Naive thymus-derived CD4-positive, alpha-beta T cell (primary cell): ENCODE data around the gene ATRIP. TPM values are rescaled to one million over a fixed set of nuclear protein-coding genes. Genes with fewer than 3 reads are reported as not detected.

Experiments
- ATAC-seq: fragments of 150-1000 bp; cut with Tn5 transposase; 2 replicates; pipeline ENCODE4 v1.10.0; 2021; ENCODE audit warnings: mild to moderate bottlenecking, moderate library complexity
- CTCF ChIA-PET: fragments of 350-600 bp; sonication (Branson Sonifier 250); formaldehyde crosslinking; loops from one replicate; lab custom pipeline; 2021; ENCODE audit warnings: antibody characterized with exemption; lab: Charles Lee
- POLR2A ChIA-PET: fragments of 350-600 bp; sonication (Branson Sonifier 250); formaldehyde crosslinking; loops from one replicate; lab custom pipeline; 2021; ENCODE audit warnings: antibody characterized with exemption, inconsistent platforms; lab: Charles Lee
- DNase-seq, 9 donors: peaks; one replicate each; pipeline versions ENCODE4 v3.0.0 to v3.0.0-alpha.2; 2020 to 2022; ENCODE audit warnings: mixed read lengths in 1 of 9
- H3K27ac ChIP-seq: one replicate; pipeline ENCODE4 v1.7.0; 2013; ENCODE audit warnings: mild to moderate bottlenecking, low read depth, low read length, moderate library complexity
- H3K27me3 ChIP-seq, 2 donors: one replicate each; pipeline ENCODE4 v1.7.0; 2013; ENCODE audit warnings: low read length in 2 of 2, mild to moderate bottlenecking in 2 of 2, moderate library complexity in 2 of 2; ENCODE audit not compliant: control insufficient read depth in 2 of 2, insufficient read depth in 2 of 2
- H3K36me3 ChIP-seq, 3 experiments: 1 replicate in 2 of 3; 2 replicates in 1 of 3; pipeline ENCODE4 v1.7.0; 2013; ENCODE audit warnings: low read length in 3 of 3, mild to moderate bottlenecking in 3 of 3, moderate library complexity in 1 of 3; ENCODE audit not compliant: insufficient read depth in 3 of 3, control insufficient read depth in 2 of 3
- H3K4me1 ChIP-seq, 2 donors: one replicate each; pipeline ENCODE4 v1.7.0; 2013; ENCODE audit warnings: low read length in 2 of 2, mild to moderate bottlenecking in 2 of 2, moderate library complexity in 1 of 2; ENCODE audit not compliant: control insufficient read depth in 2 of 2, insufficient read depth in 2 of 2
- H3K4me3 ChIP-seq: 2 replicates; pipeline ENCODE4 v1.7.0; 2013; ENCODE audit warnings: mild to moderate bottlenecking, low read length
- H3K9me3 ChIP-seq, 3 experiments: 1 replicate in 2 of 3; 2 replicates in 1 of 3; pipeline ENCODE4 v1.7.0; 2013; ENCODE audit warnings: low read length in 3 of 3; ENCODE audit not compliant: control insufficient read depth in 2 of 3
- H3K27ac Mint-ChIP-seq, 9 donors: one replicate each; pipeline ENCODE4 v1.8.0; 2020 to 2022; ENCODE audit warnings: mixed read lengths in 9 of 9, mild to moderate bottlenecking in 8 of 9, moderate library complexity in 5 of 9, inconsistent platforms in 2 of 9
- H3K27me3 Mint-ChIP-seq, 5 donors: one replicate each; pipeline ENCODE4 v1.8.0; 2021 to 2022; ENCODE audit warnings: mixed read lengths in 5 of 5, mild to moderate bottlenecking in 1 of 5
- H3K36me3 Mint-ChIP-seq, 5 donors: one replicate each; pipeline ENCODE4 v1.8.0; 2020 to 2022; ENCODE audit warnings: mixed read lengths in 5 of 5, mild to moderate bottlenecking in 3 of 5, inconsistent platforms in 1 of 5
- H3K4me1 Mint-ChIP-seq, 7 donors: one replicate each; pipeline ENCODE4 v1.8.0; 2020 to 2022; ENCODE audit warnings: mixed read lengths in 7 of 7, mild to moderate bottlenecking in 3 of 7, inconsistent platforms in 1 of 7
- H3K4me3 Mint-ChIP-seq, 10 donors: one replicate each; pipeline ENCODE4 v1.8.0; 2020 to 2022; ENCODE audit warnings: mild to moderate bottlenecking in 10 of 10, mixed read lengths in 10 of 10, moderate library complexity in 6 of 10, inconsistent platforms in 2 of 10
- H3K9me3 Mint-ChIP-seq, 11 donors: one replicate each; pipeline ENCODE4 v1.8.0; 2020 to 2022; ENCODE audit warnings: mixed read lengths in 11 of 11, mild to moderate bottlenecking in 4 of 11, inconsistent platforms in 1 of 11, moderate library complexity in 1 of 11
- intact Hi-C, 2 donors: fragments of 100-400 bp; cut with micrococcal nuclease; formaldehyde crosslinking; loops; one replicate each; pipeline ENCODE4 v1.15.1; 2023
- polyA plus RNA-seq, 2 donors: library from polyadenylated mRNA; unstranded; fragments of 300-500 nt; fragmentation: Illumina TruSeq; gene quantifications; one replicate each; pipeline ENCODE4 v1.2.3, GENCODE V29; 2021
- total RNA-seq, 6 experiments: library from RNA in 5 of 6; stranded (reverse) in 5 of 6; gene quantifications; 1 replicate in 5 of 6; 2 replicates in 1 of 6; pipeline ENCODE4 v1.2.3 and lab custom pipeline; 2021 to 2026

Gene ATRIP
- total and polyA plus RNA-seq, 7 experiments from 2014 or later: 7.9 to 16.2 (median 12.5) TPM

- Histone ChIP-seq H3K4me1 (peaks cover 30 to 33% of the 10 kb centered on the region in 2 donors), H3K27ac (no peak overlapping the region), H3K36me3 (peaks cover 5 to 47% (median 10%) of the 10 kb centered on the region in 3 experiments), H3K9me3 (no peaks in the 10 kb centered on the region), H3K27me3 (no peaks in the 10 kb centered on the region), H3K4me3 (no peak overlapping the region)
- intact Hi-C loops: no loop called here
- Mint-ChIP-seq H3K4me1 (peaks cover 16 to 44% (median 38%) of the 10 kb centered on the region in 7 donors), H3K27me3 (no peaks in the 10 kb centered on the region), H3K9me3 (no peaks in the 10 kb centered on the region), H3K27ac (peak overlapping the region in 1 of 9 donors; percentile 56), H3K36me3 (peaks cover 0 to 30% (median 7%) of the 10 kb centered on the region in 5 donors), H3K4me3 (no peak overlapping the region)
- ATAC-seq (no peak), DNase-seq (no peak)
- ChIA-PET CTCF (interaction anchor here (1.2 to 1.7 kb wide), 3 partner anchors 10 to 84 kb away, joined by 3 to 9 read pairs (median 5); no protein-coding TSS in a partner anchor), POLR2A (interaction anchor here (0.5 to 1.6 kb wide), 6 partner anchors 9 to 40 kb away, joined by 3 to 5 read pairs (median 3); partner anchors contain the start of genes ATRIP and SHISA5)
Measured at GRCh38 chr3:48463703-48464102, 17.2 kb downstream of the ATRIP start.

- peaks cover 22 to 55% (median 49%) of the 10 kb centered on the region in 7 donors for H3K4me1 Mint-ChIP-seq
- CTCF ChIA-PET: interaction anchor here (0.8 to 2.2 kb wide), 4 partner anchors 9 to 29 kb away, joined by 3 to 11 read pairs (median 7); no protein-coding TSS in a partner anchor
- intact Hi-C loops: loop anchor here in 1 of 2 donors (5.0 kb wide), 1 partner anchor 83 kb away; no protein-coding TSS in a partner anchor
- Histone ChIP-seq H3K27me3 (no peaks in the 10 kb centered on the region), H3K9me3 (no peaks in the 10 kb centered on the region), H3K27ac (peak overlapping the region; percentile 95), H3K4me1 (peaks cover 31 to 43% of the 10 kb centered on the region in 2 donors), H3K4me3 (no peak overlapping the region), H3K36me3 (peaks cover 5 to 47% (median 7%) of the 10 kb centered on the region in 3 experiments)
- ATAC-seq (no peak), DNase-seq (no peak)
- H3K4me3 Mint-ChIP-seq: peak overlapping the region in 6 of 10 donors; percentile 7 to 94 (median 90)
- H3K27me3 Mint-ChIP-seq: no peaks in the 10 kb centered on the region
- H3K27ac Mint-ChIP-seq: peak overlapping the region in 7 of 9 donors; percentile 89 to 99 (median 95)
- no peaks in the 10 kb centered on the region for H3K9me3 Mint-ChIP-seq
- POLR2A ChIA-PET: interaction anchor here (0.6 to 2.5 kb wide), 4 partner anchors 19 to 27 kb away, joined by 3 to 13 read pairs (median 4); partner anchors contain the start of gene ATRIP
- peaks cover 0 to 38% (median 7%) of the 10 kb centered on the region in 5 donors for H3K36me3 Mint-ChIP-seq
Measured at GRCh38 chr3:48464713-48465221, 18.2 kb downstream of the ATRIP start.

GRCh38 chr3:48465237-48465530 is 18.6 kb downstream of the ATRIP start:
- ChIA-PET CTCF (interaction anchor here (0.6 to 2.2 kb wide), 3 partner anchors 14 to 45 kb away, joined by 3 to 11 read pairs (median 6); no protein-coding TSS in a partner anchor), POLR2A (interaction anchor here (0.5 to 2.5 kb wide), 6 partner anchors 9 to 223 kb away, joined by 3 to 14 read pairs (median 4); partner anchors contain the start of gene ATRIP)
- DNase-seq: no peak
- Histone ChIP-seq H3K36me3 (peaks cover 3 to 47% (median 5%) of the 10 kb centered on the region in 3 experiments), H3K4me1 (peaks cover 35 to 47% of the 10 kb centered on the region in 2 donors), H3K27me3 (no peaks in the 10 kb centered on the region), H3K4me3 (no peak overlapping the region), H3K27ac (peak overlapping the region; percentile 95), H3K9me3 (no peaks in the 10 kb centered on the region)
- Mint-ChIP-seq H3K4me3 (peak overlapping the region; percentile 87 to 98 (median 91)), H3K36me3 (peaks cover 0 to 41% (median 10%) of the 10 kb centered on the region in 5 donors), H3K4me1 (peaks cover 26 to 59% (median 53%) of the 10 kb centered on the region in 7 donors), H3K27ac (peak overlapping the region; percentile 89 to 99 (median 95)), H3K27me3 (no peaks in the 10 kb centered on the region), H3K9me3 (no peaks in the 10 kb centered on the region)
- ATAC-seq: no peak
- intact Hi-C loops: loop anchor here in 1 of 2 donors (5.0 kb wide), 1 partner anchor 82 kb away; no protein-coding TSS in a partner anchor

- peaks cover 25 to 62% (median 57%) of the 10 kb centered on the region in 7 donors for H3K4me1 Mint-ChIP-seq
- Histone ChIP-seq H3K36me3 (peaks cover 0 to 43% (median 5%) of the 10 kb centered on the region in 3 experiments), H3K4me1 (peaks cover 41 to 53% of the 10 kb centered on the region in 2 donors), H3K27me3 (no peaks in the 10 kb centered on the region), H3K4me3 (peak overlapping the region; percentile 87), H3K27ac (peak overlapping the region; percentile 95), H3K9me3 (no peaks in the 10 kb centered on the region)
- ChIA-PET POLR2A (interaction anchor here (0.5 to 3.3 kb wide), 16 partner anchors 9 to 251 kb away, joined by 3 to 29 read pairs (median 6); partner anchors contain the start of genes ATRIP, CCDC51, IP6K2 and PFKFB4), CTCF (interaction anchor here (0.6 to 2.2 kb wide), 5 partner anchors 14 to 77 kb away, joined by 3 to 11 read pairs (median 5); no protein-coding TSS in a partner anchor)
- peak overlapping the region; percentile 89 to 99 (median 95) for H3K27ac Mint-ChIP-seq
- H3K9me3 Mint-ChIP-seq: no peaks in the 10 kb centered on the region
- H3K27me3 Mint-ChIP-seq: no peaks in the 10 kb centered on the region
- peak; percentile 64 to 84 (median 76) for DNase-seq
- H3K4me3 Mint-ChIP-seq: peak overlapping the region; percentile 87 to 98 (median 91)
- intact Hi-C loops: loop anchor here (1.0 to 5.0 kb wide), 7 partner anchors 14 to 83 kb away; partner anchors contain the start of genes ATRIP (in 1 of the 2), CCDC51 (in 1 of the 2) and TMA7 (in 1 of the 2)
- H3K36me3 Mint-ChIP-seq: peaks cover 0 to 41% (median 10%) of the 10 kb centered on the region in 5 donors
- peak; percentile 91 for ATAC-seq
Measured at GRCh38 chr3:48465531-48466378, 19.2 kb downstream of the ATRIP start.

GRCh38 chr3:48466386-48467109 is 20.0 kb downstream of the ATRIP start:
- H3K4me3 ChIP-seq: peak overlapping the region; percentile 87
- CTCF ChIA-PET: interaction anchor here (0.6 to 2.2 kb wide), 8 partner anchors 11 to 81 kb away, joined by 3 to 11 read pairs (median 3); partner anchors contain the start of genes CCDC51 and TMA7
- no peaks in the 10 kb centered on the region for H3K9me3 ChIP-seq
- intact Hi-C loops: loop anchor here (1.0 to 5.0 kb wide), 7 partner anchors 13 to 82 kb away; partner anchors contain the start of genes ATRIP (in 1 of the 2), CCDC51 (in 1 of the 2) and TMA7 (in 1 of the 2)
- Mint-ChIP-seq H3K27ac (peak overlapping the region; percentile 89 to 99 (median 95)), H3K4me3 (peak overlapping the region; percentile 87 to 98 (median 91)), H3K36me3 (peaks cover 0 to 41% (median 10%) of the 10 kb centered on the region in 5 donors), H3K4me1 (peaks cover 22 to 62% (median 53%) of the 10 kb centered on the region in 7 donors), H3K9me3 (no peaks in the 10 kb centered on the region), H3K27me3 (no peaks in the 10 kb centered on the region)
- H3K36me3 ChIP-seq: peaks cover 0 to 35% (median 5%) of the 10 kb centered on the region in 3 experiments
- ATAC-seq (peak; percentile 28), DNase-seq (peak in 3 of 9 donors; percentile 26 to 47 (median 27))
- no peaks in the 10 kb centered on the region for H3K27me3 ChIP-seq
- H3K27ac ChIP-seq: peak overlapping the region; percentile 95
- POLR2A ChIA-PET: interaction anchor here (0.6 to 3.3 kb wide), 16 partner anchors 8 to 694 kb away, joined by 3 to 29 read pairs (median 6); partner anchors contain the start of genes ATRIP, CCDC51, PFKFB4 and SHISA5
- H3K4me1 ChIP-seq: peaks cover 49 to 58% of the 10 kb centered on the region in 2 donors
